Nephron (organoid): Measurements from ENCODE around the gene COPA.
A peak's percentile ranks its signal among the peaks of the same experiment; 100 is the strongest.

Source experiments
- H3K27ac Mint-ChIP-seq, 3 experiments: 2 replicates each; pipeline ENCODE4 v1.8.0; 2020; ENCODE audit warnings: mixed read lengths in 3 of 3, mild to moderate bottlenecking in 2 of 3, moderate library complexity in 1 of 3
- H3K27me3 Mint-ChIP-seq: 2 replicates; pipeline ENCODE4 v1.8.0; 2021; ENCODE audit warnings: low read depth, mild to moderate bottlenecking, moderate library complexity, mixed read lengths
- H3K36me3 Mint-ChIP-seq: 2 replicates; pipeline ENCODE4 v1.8.0; 2020; ENCODE audit warnings: low read depth, mixed read lengths
- H3K4me1 Mint-ChIP-seq: 2 replicates; pipeline ENCODE4 v1.8.0; 2020; ENCODE audit warnings: mixed read lengths
- H3K4me3 Mint-ChIP-seq, 3 experiments: 2 replicates each; pipeline ENCODE4 v1.8.0; 2020; ENCODE audit warnings: mild to moderate bottlenecking in 3 of 3, mixed read lengths in 3 of 3, moderate library complexity in 2 of 3
- H3K9me3 Mint-ChIP-seq: 2 replicates; pipeline ENCODE4 v1.8.0; 2020; ENCODE audit warnings: mixed read lengths
- TF ChIP-seq, protein P1 (sequence below), 3 experiments: fragments of 200-600 bp; sonication (generic); IDR thresholded peaks; one replicate each; pipeline ENCODE4 v1.5.0; 2021; ENCODE audit warnings: antibody characterized with exemption in 3 of 3; ENCODE audit not compliant: unreplicated experiment in 3 of 3

Gene COPA

DNA sequence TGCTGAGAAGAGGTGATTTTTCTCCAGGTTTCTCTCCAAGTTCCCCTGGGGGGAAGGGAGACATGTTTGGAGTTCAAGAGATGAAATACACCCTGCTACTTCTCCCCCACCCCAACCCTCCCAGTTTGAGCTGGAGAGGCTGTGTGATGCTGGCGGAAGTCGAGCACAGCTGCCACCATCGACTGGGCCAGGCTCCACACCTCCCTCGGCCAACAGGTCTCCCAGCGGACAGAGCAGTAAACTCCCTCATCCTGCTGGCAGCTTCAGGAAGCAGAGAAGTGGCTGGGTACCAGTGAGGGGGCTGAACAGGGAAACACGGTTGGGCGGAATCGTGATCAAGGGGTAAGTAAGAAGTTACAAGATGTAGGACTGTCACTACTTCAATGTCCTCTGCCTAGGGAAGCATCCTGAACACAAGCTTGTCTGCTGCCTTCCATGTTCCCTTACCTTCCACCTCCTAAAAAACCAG, 17.2 kb upstream of the COPA start:
- TF ChIP-seq, protein P1, sequence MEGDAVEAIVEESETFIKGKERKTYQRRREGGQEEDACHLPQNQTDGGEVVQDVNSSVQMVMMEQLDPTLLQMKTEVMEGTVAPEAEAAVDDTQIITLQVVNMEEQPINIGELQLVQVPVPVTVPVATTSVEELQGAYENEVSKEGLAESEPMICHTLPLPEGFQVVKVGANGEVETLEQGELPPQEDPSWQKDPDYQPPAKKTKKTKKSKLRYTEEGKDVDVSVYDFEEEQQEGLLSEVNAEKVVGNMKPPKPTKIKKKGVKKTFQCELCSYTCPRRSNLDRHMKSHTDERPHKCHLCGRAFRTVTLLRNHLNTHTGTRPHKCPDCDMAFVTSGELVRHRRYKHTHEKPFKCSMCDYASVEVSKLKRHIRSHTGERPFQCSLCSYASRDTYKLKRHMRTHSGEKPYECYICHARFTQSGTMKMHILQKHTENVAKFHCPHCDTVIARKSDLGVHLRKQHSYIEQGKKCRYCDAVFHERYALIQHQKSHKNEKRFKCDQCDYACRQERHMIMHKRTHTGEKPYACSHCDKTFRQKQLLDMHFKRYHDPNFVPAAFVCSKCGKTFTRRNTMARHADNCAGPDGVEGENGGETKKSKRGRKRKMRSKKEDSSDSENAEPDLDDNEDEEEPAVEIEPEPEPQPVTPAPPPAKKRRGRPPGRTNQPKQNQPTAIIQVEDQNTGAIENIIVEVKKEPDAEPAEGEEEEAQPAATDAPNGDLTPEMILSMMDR (IDR thresholded peaks at IDR 0.05; ENCODE audit: unreplicated experiment in 3 of 3): no peak
- Mint-ChIP-seq H3K36me3 (peaks cover 49% of the 10 kb centered on the region), H3K9me3 (no peaks in the 10 kb centered on the region), H3K27ac (no peak overlapping the region), H3K4me1 (peaks cover 27% of the 10 kb centered on the region), H3K4me3 (no peak overlapping the region), H3K27me3 (no peaks in the 10 kb centered on the region)

DNA sequence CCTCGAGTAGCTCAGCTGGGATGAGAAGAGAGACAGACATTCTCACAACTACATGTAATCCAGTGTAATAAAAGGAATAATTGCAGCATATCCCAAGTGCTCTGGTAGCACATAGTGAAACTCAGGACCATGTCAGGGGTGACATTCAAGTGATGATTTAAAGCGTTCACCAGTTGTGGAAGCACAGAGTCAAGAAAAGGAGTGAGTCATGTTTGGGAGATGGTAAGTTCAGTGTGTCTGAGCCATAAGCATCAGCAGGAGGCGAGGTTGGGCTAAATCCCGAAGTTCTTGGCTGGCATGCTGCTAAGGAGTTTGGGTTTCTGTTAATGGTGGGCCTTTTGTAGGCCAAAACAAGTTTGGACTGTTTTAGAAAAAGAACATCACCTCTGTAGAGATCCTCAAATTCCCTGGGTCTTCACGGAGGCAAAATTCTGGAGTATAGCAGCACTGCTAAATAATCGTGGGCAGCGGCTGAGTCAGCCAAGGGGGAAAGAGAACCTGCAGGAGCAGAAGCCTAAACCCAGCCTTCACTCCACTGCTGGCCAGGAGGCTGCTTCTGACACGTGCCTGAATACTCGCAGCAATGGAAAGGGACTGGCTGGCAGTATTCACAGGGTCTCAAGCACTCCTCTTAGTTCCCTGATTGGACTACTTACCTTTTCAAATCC, 16.6 kb upstream of the COPA start:
- Mint-ChIP-seq H3K4me3 (no peak overlapping the region), H3K27ac (no peak overlapping the region), H3K9me3 (no peaks in the 10 kb centered on the region), H3K4me1 (peaks cover 27% of the 10 kb centered on the region), H3K36me3 (peaks cover 54% of the 10 kb centered on the region), H3K27me3 (no peaks in the 10 kb centered on the region)
- TF ChIP-seq, protein P1 (IDR thresholded peaks at IDR 0.05; ENCODE audit: unreplicated experiment in 3 of 3): no peak

DNA sequence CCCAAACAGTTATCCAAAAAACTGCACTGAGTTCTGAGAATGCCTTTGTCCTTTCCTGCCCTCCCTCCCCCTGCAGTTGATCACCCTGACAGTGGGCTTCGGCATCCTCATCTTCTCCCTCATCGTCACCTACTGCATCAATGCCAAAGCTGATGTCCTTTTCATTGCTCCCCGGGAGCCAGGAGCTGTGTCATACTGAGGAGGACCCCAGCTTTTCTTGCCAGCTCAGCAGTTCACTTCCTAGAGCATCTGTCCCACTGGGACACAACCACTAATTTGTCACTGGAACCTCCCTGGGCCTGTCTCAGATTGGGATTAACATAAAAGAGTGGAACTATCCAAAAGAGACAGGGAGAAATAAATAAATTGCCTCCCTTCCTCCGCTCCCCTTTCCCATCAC, 15.0 kb upstream of the COPA start:
- Mint-ChIP-seq H3K36me3 (peaks cover 69% of the 10 kb centered on the region), H3K9me3 (no peaks in the 10 kb centered on the region), H3K27me3 (no peaks in the 10 kb centered on the region), H3K4me1 (peaks cover 21% of the 10 kb centered on the region), H3K4me3 (no peak overlapping the region), H3K27ac (no peak overlapping the region)
- TF ChIP-seq, protein P1 (IDR thresholded peaks at IDR 0.05; ENCODE audit: unreplicated experiment in 3 of 3): no peak

DNA sequence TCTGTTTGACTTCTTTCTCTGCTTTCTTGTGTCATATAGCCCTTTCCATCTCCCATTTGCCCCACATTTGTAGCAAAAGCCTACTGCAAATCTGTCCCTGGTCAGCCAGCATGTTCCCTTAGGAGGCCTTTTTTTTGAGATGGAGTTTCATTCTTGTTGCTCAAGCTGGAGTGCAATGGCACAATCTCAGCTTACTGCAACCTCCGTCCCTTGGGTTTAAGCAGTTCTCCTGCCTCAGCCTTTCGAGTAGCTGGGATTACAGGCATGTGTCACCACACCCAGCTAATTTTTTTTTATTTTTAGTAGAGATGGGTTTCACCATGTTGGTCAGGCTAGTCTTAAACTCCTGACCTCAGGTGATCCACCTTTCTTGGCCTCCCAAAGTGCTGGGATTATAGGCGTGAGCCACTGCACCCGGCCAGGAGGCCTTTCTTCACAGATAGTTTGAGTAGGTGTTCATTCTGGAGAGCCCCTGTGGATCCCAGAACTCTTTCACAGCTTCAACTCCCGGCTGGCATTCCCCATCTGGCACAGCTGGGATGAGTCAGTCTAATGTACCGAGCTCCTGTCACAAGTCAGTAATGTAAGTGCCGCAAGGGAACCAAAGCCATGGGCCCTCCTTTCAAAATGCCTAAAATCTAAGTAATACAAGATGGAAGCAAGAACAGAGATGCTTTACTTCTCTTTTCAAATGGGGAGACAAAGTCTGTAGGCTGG, 14.4 kb upstream of the COPA start:
- peaks cover 76% of the 10 kb centered on the region for H3K36me3 Mint-ChIP-seq
- no peaks in the 10 kb centered on the region for H3K9me3 Mint-ChIP-seq
- H3K4me1 Mint-ChIP-seq: peaks cover 20% of the 10 kb centered on the region
- no peak overlapping the region for H3K4me3 Mint-ChIP-seq
- TF ChIP-seq, protein P1 (IDR thresholded peaks at IDR 0.05; ENCODE audit: unreplicated experiment in 3 of 3): no peak
- no peaks in the 10 kb centered on the region for H3K27me3 Mint-ChIP-seq
- no peak overlapping the region for H3K27ac Mint-ChIP-seq

DNA sequence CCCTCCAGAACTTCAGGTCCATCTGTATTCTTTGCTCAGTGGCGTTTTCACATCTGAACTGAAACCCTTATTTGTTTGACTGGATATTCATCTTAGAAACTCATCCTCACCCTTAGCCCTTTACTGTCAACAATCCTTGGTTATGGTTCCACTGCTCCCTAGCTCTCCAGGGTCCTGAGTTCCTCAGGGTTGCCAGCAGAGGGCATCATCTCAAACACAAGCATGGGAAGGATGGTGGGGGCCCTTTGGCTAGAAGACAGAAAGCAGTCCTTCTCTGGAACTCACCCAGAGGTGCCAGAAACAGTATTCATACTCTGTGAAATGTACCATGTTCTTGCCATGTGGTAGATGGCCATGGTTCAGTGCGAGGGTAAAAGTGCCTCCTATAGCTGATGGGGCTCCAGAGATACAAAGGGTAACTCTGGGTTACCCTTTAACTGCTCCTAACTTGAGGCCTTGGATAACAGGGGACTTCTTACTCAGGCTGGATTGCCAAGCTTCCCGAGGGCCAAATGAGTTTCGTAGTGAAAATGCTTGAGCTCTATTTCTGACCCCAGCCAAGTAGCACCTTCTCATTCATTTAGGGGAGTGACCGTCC, 11.4 kb upstream of the COPA start:
- H3K27me3 Mint-ChIP-seq: no peaks in the 10 kb centered on the region
- no peaks in the 10 kb centered on the region for H3K9me3 Mint-ChIP-seq
- H3K36me3 Mint-ChIP-seq: peaks cover 90% of the 10 kb centered on the region
- TF ChIP-seq, protein P1 (IDR thresholded peaks at IDR 0.05; ENCODE audit: unreplicated experiment in 3 of 3): peak in 2 of 3 experiments; percentile 30 to 46
- peaks cover 6% of the 10 kb centered on the region for H3K4me1 Mint-ChIP-seq
- H3K4me3 Mint-ChIP-seq: no peak overlapping the region
- H3K27ac Mint-ChIP-seq: no peak overlapping the region
